HG02678 (cell line): ENCODE measurements around the gene CRYZ.
"Not testable (repeated sequence)": the region's sequence is repeated elsewhere in the genome, so short reads cannot be mapped to it uniquely, and the experiment has no call there.

Source experiments
- ATAC-seq: cut with Tn5 transposase; IDR thresholded peaks from one replicate; pipeline ENCODE4 v1.9.1; 2021; ENCODE audit warnings: mild to moderate bottlenecking, moderate library complexity; ENCODE audit not compliant: unreplicated experiment

CRYZ gene, protein sequence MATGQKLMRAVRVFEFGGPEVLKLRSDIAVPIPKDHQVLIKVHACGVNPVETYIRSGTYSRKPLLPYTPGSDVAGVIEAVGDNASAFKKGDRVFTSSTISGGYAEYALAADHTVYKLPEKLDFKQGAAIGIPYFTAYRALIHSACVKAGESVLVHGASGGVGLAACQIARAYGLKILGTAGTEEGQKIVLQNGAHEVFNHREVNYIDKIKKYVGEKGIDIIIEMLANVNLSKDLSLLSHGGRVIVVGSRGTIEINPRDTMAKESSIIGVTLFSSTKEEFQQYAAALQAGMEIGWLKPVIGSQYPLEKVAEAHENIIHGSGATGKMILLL

DNA sequence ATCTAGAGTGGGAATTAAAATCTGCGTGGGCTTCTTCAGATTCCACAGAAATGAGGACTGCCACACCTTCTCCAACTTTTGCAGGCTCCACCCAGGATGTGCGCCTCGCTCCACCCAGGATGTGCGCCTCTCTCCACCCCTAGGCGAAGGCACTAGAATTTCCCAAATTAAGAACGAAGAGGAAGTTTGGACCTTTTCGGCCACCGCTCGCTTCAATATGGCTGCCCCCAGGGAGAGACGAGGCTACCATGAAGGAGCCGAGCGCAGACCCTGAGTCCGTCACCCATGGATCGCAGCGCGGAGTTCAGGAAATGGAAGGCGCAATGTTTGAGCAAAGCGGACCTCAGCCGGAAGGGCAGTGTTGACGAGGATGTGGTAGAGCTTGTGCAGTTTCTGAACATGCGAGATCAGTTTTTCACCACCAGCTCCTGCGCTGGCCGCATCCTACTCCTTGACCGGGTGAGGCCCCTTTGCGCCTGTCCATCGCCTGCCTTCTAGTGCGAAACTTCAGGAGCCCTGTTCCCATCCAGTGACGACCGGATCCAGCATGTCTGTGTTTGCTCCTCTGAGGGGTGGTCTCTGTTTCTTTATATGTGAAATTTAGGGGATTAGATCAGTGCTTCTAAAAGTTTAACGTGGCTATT lies at the start of gene CRYZ, which contains the start of gene TYW3:
Gene CRYZ, minus strand, starts transcription at position 91 of the 644 bp plus-strand sequence. CDS start 8,229 bp downstream, outside the sequence.
Gene TYW3, plus strand, starts transcription at position 193 of the 644 bp plus-strand sequence. Its CDS starts 93 bp downstream, at position 286.
- ATAC-seq: peak; percentile 64

DNA sequence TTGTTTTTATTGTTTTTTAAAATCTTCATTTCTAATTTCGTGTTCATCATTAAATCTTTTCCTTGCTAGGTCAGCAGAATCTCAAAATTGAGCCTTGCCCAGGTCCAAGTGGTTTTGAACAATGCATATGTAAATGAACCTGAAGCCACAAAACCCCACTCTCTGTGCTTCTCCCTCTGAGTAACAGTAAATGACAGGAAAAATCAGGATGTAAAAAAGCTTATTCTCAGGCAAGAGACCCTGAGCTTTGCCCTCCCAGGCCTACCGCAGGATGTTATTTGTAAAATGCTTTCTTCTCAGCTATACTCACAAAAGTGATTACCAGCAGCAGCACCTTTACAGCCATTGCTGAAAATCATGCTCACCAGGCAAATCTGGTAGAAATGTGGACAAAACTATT lies 47.7 kb upstream of the CRYZ start:
- no peak for ATAC-seq

DNA sequence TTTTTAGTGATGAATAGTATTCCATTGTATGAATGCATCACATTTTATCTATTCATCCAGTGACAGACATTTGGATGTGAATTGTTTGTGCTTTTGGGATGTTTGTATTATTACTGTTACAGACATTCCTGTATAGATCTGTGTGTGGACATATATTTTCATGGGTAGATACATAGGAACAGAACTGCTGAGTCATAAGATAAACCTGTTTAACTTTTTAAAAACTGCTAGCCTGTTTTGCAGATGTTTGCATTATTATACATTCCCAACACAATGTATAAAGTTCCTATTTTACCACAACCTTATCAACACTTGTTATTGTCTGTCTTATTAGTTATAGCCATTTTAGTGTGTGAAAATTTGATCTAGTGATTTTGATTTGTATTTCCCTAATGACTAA lies 46.9 kb upstream of the CRYZ start:
- ATAC-seq: no peak

DNA sequence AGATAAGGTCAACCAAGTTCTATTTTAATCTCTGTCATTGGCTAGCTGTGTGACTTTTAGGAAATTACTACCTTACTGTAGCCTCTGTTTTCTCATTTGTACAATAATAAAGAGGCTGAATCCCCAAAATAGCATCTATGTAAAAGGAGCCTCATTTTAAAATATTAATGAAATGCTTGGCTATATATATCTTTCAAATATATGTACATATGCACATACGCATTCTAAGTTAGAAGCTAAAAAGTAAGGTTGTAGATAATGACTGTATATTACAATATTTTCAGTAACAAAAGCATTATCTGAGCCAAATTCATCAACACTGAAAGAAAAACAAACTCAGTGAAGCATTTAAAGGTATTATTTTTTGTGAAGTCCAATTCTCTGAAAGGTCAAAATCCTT lies 44.7 kb upstream of the CRYZ start:
- ATAC-seq: no peak

DNA sequence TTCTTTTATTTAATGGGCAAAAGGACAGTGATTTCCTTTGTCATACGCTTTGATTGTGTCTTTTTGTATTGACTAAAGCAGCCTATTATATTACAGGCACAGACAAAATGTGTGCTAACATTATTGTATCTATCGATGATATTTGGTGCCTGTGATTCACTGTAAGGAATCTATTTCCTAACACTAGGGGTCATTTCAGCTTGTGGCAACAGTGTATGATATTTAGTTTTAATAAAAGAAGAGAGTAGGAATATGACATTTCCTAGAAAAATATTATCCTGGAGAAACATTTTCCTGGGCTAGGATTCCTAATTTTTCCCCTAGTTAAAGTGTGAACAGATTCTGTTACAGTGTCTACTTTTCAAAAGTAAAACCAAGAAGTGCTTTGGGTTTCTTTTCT lies 42.9 kb upstream of the CRYZ start:
- ATAC-seq: no peak

DNA sequence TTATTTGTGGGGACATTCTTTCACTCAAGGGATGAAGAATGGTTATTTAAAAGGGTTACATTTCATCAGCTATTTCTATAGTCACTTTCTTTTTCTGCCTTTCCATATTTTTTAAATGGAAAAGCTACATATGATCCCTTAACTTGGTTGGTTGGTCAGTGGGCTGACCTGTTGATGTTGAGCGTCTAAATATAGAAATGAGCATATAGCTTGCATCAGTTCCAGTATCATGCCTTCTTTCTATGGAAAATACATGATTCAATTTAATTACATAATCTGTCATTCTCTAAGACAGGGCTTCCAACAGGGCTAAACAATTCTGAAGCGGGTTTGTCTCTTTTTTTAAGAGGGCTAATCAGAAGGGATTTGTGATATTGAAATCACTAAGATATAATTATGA lies 40.7 kb upstream of the CRYZ start:
- ATAC-seq: no peak

DNA sequence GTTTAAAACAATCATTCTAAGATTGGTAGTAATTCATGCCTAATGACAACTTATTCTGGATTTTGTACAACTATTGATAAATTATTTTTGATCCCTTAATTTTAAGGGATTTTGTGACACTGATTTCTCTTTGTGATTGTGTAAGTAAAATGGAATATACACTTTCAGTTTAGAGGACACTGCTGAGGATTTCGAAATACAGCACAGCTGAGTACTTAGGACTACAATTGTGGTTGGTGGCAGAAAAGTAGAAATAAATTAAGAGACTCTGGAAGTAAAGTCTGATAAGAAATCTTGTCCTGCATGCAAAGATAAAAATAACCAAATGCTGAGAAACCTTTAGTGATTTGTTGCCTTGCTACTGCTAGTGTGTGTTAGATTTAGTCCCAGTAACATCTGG lies 40.1 kb upstream of the CRYZ start:
- ATAC-seq: no peak

DNA sequence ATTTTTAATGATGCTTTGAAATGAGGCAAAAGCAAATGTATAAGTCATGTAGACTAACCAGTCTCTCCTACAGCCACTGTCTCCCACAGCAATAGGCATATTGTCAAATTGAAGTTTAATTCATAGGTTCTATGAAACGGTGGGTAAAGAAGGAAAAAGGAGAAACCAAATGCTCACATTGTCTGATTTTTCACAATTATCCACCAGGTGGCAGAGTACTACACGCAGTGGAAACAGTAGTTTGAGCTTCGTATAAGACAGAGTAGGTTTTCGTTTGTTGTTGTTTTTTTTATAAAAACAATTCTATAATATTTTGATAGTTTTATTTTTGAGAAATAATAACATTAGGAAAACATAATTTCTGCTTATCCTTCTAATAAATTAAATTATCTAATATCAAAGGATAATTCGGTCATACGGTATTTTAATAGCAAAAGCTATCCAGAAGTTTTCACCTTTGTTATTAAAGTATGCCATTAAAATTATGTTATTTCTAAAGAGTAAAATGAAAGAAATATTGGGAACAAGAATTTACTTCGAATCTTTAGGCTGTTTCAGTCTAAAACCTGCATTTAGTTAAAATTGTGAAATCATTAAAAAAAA lies 39.2 kb upstream of the CRYZ start:
- ATAC-seq: peak; percentile 85

DNA sequence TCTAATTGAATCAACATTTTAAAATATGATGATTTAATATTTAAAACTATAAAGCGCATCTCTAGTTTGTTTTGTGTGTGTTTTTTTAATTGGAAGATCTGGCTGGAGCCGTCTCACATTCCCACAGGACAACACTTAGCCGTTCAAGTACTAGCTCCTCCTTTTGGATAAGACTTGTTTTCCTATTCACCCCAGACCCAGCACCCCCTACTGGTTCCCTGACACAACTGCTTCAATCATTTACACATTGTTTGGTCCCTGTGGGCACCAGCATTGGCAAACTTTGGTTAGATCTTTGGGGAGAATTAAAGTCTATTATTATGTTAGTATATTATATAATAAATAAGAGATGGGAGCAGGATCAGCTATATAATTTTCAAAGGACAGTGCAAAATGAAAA lies 34.6 kb upstream of the CRYZ start:
- peak; percentile 42 for ATAC-seq

DNA sequence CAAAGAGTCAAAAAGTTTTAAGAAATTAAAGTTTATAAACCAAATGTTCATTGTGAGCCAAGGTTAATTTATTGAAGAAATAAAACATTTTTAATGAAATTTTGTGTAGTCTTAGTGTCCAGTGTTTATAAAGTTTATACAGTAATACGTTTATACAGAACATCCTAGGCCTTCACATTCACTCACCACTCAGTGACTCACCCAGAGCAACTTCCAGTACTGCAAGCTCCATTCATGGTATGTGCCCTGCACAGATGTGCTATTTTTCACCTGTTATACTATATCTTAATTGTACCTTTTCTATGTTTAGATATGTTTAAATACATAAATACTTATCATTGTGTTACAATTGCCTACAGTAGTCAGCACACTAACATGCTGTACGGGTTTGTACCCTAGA lies 33.7 kb upstream of the CRYZ start:
- no peak for ATAC-seq

DNA sequence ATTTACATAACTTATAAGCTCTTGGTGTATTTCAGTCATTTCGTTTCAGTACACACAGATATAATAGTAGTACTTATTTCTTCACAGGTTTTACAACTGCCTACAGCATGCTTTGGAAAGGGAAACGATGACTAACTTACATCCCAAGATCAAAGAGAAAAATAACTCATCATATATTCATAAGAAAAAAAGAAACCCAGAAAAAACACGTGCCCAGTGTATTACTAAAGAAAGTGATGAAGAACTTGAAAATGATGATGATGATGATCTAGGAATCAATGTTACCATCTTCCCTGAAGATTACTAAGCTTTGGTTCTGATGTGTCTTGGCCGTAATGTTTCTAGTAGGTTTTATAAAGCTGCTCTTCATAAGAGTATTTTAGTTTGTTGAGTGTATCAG lies 31.0 kb upstream of the CRYZ start:
- ATAC-seq: no peak

DNA sequence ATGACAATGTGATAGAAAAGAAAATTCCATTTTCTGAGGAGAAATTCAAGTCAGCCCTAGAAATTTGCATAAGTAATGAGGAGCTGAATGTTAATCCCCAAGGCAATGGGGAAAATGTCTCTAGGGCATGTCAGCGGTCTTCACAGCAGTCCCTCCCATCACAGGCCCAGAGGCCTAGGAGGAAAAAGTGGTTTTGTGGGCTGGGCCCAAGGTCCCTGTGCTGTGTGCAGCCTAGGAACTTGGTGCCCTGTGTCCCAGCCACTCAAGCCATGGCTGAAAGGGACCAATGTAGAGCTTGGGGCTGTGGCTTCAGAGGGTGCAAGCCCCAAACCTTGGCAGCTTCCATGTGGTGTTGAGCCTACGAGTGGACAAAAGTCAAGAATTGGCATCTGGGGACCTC lies 23.8 kb upstream of the CRYZ start:
- ATAC-seq: not testable (repeated sequence)

DNA sequence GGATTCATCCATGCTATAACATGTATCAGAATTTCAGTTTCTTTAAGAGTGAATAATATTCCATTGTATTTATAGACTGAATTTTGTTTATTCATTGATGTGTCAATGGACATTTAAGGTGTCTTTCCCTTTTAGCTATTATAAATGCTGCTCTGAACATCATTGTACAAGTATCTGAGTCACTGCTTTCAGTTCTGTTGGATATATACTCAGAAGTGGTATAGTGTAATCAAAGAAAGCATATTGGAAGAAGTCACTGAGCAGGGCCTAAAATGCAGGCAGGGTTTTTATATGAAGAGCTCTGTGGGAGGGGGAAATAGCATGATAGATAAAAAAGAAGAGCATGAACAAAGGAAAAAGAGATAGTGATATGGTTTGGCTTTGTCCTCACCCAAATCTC lies 22.6 kb upstream of the CRYZ start:
- ATAC-seq: no peak

DNA sequence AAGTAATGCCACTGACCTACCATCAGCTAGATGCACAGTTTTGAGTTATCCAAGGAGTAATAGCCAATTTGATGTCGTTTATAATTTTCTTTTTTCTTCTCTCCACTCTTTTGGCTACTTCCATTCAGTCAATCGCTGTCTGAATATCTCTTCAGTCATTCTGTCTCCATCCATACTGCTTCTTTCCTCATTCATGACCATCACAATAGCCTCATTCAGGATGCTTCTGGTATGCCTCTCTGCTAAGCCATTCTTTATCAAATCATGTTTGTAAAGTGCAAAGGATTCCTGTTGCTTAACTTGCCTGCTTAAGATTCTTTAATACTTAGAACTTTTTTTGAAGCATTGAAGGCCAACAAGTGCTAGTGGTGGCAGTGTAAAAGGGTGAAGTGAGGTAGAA lies 20.3 kb upstream of the CRYZ start:
- no peak for ATAC-seq

DNA sequence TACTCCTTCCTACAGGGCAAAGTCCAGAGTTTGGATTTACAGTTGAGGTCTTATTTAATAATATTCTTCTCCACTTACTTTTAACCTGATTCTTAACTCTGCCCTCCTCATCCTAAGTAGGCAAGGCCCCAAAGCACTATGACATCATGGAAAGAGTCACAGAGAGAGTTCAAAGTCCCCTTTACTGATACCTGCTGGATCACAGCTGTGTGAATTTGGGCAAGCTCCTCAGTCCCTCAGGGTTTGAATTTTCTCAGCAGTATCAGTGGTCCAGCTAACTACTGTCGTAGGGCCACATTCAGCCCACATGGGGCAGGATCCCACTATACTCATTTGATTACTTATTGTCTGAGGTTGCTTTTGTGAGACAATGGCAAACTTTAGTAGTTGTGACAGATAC lies 16.1 kb upstream of the CRYZ start:
- ATAC-seq: peak; percentile 85

DNA sequence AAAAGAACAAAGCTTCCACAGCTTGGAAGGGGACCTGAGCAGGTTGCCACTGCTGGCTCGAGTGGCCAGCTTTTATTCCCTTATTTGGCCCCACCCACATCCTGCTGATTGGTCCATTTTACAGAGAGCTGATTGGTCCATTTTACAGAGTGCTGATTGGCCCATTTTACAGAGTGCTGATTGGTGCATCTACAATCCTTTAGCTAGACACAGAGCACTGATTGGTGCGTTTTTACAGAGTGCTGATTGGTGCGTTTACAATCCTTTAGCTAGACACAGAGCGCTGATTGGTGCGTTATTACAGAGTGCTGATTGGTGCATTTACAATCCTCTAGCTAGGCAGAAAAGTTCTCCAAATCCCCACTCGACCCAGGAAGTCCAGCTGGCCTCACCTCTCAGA lies 12.4 kb upstream of the CRYZ start:
- ATAC-seq: not testable (repeated sequence)

DNA sequence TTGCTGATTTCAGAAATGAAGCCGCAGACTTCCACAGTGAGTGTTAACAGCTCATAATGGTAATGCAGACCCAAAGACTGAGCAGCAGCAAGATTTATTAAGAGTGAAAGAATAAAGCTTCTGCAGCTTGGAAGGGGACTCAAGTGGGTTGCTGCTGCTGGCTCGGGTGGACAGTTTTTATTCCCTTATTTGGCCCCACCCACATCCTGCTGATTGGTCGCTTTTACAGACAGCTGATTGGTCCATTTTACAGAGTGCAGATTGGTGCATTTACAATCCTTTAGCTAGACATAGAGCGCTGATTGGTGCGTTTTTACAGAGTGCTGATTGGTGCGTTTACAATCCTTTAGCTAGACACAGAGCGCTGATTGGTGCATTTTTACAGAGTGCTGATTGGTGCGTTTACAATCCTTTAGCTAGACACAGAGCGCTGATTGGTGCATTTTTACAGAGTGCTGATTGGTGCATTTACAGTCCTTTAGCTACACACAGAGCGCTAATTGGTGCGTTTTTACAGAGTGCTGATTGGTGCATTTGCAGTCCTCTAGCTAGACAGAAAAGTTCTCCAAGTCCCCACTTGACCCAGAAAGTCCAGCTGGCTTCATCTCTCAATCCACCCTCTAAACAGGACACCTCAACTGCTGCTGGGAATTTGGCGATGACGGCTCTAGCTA lies 7.6 kb upstream of the CRYZ start:
- ATAC-seq: not testable (repeated sequence)

DNA sequence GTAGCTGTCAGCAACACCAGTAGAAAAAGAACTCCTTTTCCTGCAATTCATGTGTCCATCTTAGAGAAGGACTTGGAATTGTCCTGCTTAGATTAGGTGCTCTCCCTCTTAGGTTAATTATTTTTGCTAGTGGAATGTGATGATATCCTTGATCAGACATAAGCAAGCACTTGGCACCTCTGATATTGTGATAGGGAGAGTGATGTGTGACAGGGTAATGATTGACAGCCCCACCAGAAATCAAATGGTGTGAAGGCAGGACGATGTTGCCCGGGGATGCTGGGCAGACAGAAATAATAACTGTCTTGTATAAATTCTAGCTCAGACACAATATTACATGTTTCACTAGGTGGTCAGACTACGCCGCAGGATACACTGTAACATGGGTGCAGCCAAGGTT lies 4.5 kb upstream of the CRYZ start:
- no peak for ATAC-seq

DNA sequence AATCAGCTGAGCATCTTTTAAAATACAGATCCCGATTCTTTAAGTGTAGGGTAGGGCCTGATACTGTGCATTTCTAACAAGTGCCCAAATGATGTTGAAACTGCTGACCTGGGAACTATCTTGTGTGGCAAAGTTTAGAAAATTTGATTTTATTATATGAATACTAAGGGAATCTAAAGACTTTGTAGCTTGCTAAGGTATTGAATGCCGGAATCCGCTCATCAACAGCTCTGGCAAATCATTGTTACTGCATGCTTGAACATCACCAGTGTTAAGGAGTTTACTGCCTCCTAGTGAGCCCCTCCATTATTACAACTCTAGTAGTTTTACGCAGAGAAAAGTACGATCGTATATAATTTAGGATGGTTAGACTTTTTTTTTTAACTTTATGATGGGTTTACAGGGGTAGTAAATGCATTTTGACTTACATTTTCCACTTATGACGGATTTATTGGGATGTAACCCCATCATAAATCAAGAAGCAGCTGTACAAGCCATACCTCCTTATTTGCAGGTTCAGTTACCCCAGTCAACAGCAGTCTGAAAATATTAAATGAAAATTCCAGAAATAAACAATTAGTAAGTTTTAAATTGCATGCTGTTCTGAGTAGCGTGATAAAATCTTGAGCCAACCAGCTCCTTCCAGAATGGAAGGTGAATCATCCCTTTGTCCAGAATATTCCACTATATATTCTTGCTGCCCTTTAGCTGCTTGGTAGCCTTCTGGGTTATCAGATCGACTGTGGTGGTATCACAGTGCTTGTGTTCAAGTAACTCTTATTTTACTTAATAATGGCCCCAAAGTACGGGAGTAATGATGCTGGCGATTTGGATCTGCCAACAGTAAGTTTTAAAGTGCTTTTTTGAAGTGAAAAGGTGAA lies 994 bp upstream of the CRYZ start:
- peak; percentile 49 for ATAC-seq

DNA sequence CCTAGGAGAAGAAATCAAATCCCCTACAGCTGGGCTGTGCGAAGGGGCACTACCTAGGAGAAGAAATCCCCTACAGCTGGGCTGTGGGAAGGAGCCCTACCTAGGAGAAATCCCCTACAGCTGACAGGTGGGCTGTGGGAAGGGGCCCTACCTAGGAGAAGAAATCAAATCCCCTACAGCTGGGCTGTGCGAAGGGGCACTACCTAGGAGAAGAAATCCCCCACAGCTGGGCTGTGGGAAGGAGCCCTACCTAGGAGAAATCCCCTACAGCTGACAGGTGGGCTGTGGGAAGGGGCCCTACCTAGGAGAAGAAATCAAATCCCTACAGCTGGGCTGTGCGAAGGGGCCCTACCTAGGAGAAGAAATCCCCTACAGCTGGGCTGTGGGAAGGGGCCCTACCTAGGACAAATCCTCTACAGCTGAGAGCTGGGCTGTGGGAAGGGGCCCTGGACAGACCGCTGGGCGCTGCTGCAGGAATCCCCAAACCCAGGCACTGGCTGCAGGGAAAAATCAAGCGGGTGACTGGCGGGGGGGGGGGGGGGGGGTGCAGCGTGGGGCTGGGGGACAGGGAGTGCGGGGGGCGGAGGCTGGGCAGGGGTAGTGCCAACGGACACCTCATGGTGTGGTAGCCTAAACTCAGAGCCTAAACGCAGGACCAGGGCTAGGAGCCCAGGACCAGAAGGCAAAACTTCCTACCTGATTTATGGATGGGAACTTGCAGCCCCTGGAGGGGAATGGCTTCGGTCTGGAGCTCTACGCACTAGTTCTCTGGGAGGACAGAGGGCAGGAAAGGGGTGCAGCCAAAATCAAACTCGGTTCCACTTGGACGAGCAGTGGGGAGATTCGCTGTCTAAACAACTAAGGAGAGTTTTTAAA lies 541 bp downstream of the CRYZ start:
- peak; percentile 19 for ATAC-seq
